ENCODE results near the gene TRIP10. TPM values are rescaled to one million over a fixed set of nuclear protein-coding genes. Genes with fewer than 3 reads are reported as not detected.
A peak's percentile ranks its signal among the peaks of the same experiment; 100 is the strongest.

TRIP10 gene
- polyA plus RNA-seq, 3 donors = 1.5 to 2.4 (median 1.9) TPM

- Mint-ChIP-seq H3K27ac (peak overlapping the region in 4 of 7 donors; percentile 31 to 84 (median 70)), H3K4me1 (peaks cover 56% of the 10 kb centered on the region), H3K27me3 (ENCODE audit: low read depth in 3 of 3) (peaks cover 0 to 2% (median 1%) of the 10 kb centered on the region in 3 donors), H3K4me3 (no peak overlapping the region), H3K36me3 (peaks cover 40 to 60% of the 10 kb centered on the region in 2 donors), H3K9me3 (peaks cover 0 to 6% (median 0%) of the 10 kb centered on the region in 7 donors)
- peaks cover 16 to 68% of the 10 kb centered on the region in 2 donors for H3K36me3 ChIP-seq (replicated peaks in 1 of 2; ENCODE audit: control insufficient read depth in 1 of 2, insufficient read depth in 2 of 2, low read length in 2 of 2)
- no peak overlapping the region for H3K4me3 ChIP-seq (replicated peaks in 1 of 3; ENCODE audit: low read depth in 2 of 3, low read length in 3 of 3)
- intact Hi-C loops (cut with micrococcal nuclease) = no loop called here
- TF ChIP-seq, protein P1, sequence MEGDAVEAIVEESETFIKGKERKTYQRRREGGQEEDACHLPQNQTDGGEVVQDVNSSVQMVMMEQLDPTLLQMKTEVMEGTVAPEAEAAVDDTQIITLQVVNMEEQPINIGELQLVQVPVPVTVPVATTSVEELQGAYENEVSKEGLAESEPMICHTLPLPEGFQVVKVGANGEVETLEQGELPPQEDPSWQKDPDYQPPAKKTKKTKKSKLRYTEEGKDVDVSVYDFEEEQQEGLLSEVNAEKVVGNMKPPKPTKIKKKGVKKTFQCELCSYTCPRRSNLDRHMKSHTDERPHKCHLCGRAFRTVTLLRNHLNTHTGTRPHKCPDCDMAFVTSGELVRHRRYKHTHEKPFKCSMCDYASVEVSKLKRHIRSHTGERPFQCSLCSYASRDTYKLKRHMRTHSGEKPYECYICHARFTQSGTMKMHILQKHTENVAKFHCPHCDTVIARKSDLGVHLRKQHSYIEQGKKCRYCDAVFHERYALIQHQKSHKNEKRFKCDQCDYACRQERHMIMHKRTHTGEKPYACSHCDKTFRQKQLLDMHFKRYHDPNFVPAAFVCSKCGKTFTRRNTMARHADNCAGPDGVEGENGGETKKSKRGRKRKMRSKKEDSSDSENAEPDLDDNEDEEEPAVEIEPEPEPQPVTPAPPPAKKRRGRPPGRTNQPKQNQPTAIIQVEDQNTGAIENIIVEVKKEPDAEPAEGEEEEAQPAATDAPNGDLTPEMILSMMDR (IDR thresholded peaks at IDR 0.05) = no peak
- H2AFZ ChIP-seq (ENCODE audit: insufficient read depth, low read depth, low read length, poor library complexity, severe bottlenecking) = no peak overlapping the region
- peaks cover 95% of the 10 kb centered on the region for H4K20me1 ChIP-seq (ENCODE audit: insufficient read depth, low read length)
- DNase-seq = no peak
- H3K4me2 ChIP-seq (replicated peaks; ENCODE audit: extremely low read depth, low read length, poor library complexity, severe bottlenecking) = no peak overlapping the region
- no peaks in the 10 kb centered on the region for H3K9me3 ChIP-seq (replicated peaks in 1 of 2; ENCODE audit: control insufficient read depth in 1 of 2, insufficient read depth in 1 of 2, low read length in 2 of 2)
- no peaks in the 10 kb centered on the region for H3K27me3 ChIP-seq (ENCODE audit: control insufficient read depth in 2 of 2, insufficient read depth in 2 of 2, low read length in 2 of 2)
- peak overlapping the region in 1 of 2 donors; percentile 62 for H3K27ac ChIP-seq (ENCODE audit: low read depth in 1 of 2, low read length in 2 of 2)
- H3K79me2 ChIP-seq (ENCODE audit: insufficient read depth, low read length) = peaks cover 98% of the 10 kb centered on the region
- 60% methylated on average over 1 of the region's 4 CpGs for WGBS (ENCODE audit: insufficient coverage)
- peaks cover 27 to 35% of the 10 kb centered on the region in 2 donors for H3K4me1 ChIP-seq (ENCODE audit: control insufficient read depth in 1 of 2, insufficient read depth in 2 of 2, low read length in 2 of 2)
- peak overlapping the region; percentile 36 for H3K9ac ChIP-seq (ENCODE audit: insufficient read depth, low read length, poor library complexity, severe bottlenecking)
Measured at GRCh38 chr19:6778386-6778785, 38.9 kb downstream of the TRIP10 start.

DNA sequence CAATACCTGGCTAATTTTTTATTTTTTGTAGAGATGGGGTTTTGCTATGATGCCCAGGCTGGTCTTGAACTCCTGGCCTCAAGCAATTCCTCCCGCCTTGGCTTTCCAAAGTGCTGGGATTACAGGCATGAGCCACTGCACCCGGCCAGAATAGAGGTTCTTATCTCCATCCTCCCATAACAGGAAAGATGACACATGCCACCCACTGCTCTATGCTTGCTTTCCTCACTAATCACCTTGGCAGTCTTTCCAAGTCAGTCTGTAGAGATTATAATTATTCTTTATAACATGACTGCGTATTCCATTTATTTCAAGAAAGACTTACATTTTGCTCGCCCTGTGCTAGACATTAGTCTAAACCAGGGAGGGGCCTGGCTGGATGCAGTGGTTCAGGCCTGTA lies 39.7 kb downstream of the TRIP10 start:
- 100% methylated on average over 1 of the region's 4 CpGs for WGBS (ENCODE audit: insufficient coverage)
- H3K79me2 ChIP-seq (ENCODE audit: insufficient read depth, low read length) = peaks cover 98% of the 10 kb centered on the region
- peaks cover 16 to 76% of the 10 kb centered on the region in 2 donors for H3K36me3 ChIP-seq (replicated peaks in 1 of 2; ENCODE audit: control insufficient read depth in 1 of 2, insufficient read depth in 2 of 2, low read length in 2 of 2)
- Mint-ChIP-seq H3K4me1 (peaks cover 54% of the 10 kb centered on the region), H3K4me3 (no peak overlapping the region), H3K9me3 (peaks cover 0 to 6% (median 0%) of the 10 kb centered on the region in 7 donors), H3K27me3 (ENCODE audit: low read depth in 3 of 3) (peaks cover 0 to 2% (median 1%) of the 10 kb centered on the region in 3 donors), H3K27ac (peak overlapping the region in 2 of 7 donors; percentile 45 to 74), H3K36me3 (peaks cover 43 to 66% of the 10 kb centered on the region in 2 donors)
- H3K9me3 ChIP-seq (replicated peaks in 1 of 2; ENCODE audit: control insufficient read depth in 1 of 2, insufficient read depth in 1 of 2, low read length in 2 of 2) = no peaks in the 10 kb centered on the region
- H2AFZ ChIP-seq (ENCODE audit: insufficient read depth, low read depth, low read length, poor library complexity, severe bottlenecking) = no peak overlapping the region
- H3K4me3 ChIP-seq (replicated peaks in 1 of 3; ENCODE audit: low read depth in 2 of 3, low read length in 3 of 3) = no peak overlapping the region
- TF ChIP-seq, protein P1 (IDR thresholded peaks at IDR 0.05) = no peak
- peaks cover 24 to 30% of the 10 kb centered on the region in 2 donors for H3K4me1 ChIP-seq (ENCODE audit: control insufficient read depth in 1 of 2, insufficient read depth in 2 of 2, low read length in 2 of 2)
- H3K9ac ChIP-seq (ENCODE audit: insufficient read depth, low read length, poor library complexity, severe bottlenecking) = no peak overlapping the region
- peaks cover 98% of the 10 kb centered on the region for H4K20me1 ChIP-seq (ENCODE audit: insufficient read depth, low read length)
- DNase-seq = no peak
- H3K27me3 ChIP-seq (ENCODE audit: control insufficient read depth in 2 of 2, insufficient read depth in 2 of 2, low read length in 2 of 2) = no peaks in the 10 kb centered on the region
- no peak overlapping the region for H3K4me2 ChIP-seq (replicated peaks; ENCODE audit: extremely low read depth, low read length, poor library complexity, severe bottlenecking)
- intact Hi-C loops (cut with micrococcal nuclease) = no loop called here
- peak overlapping the region in 1 of 2 donors; percentile 23 for H3K27ac ChIP-seq (ENCODE audit: low read depth in 1 of 2, low read length in 2 of 2)
